ENCODE measurements around the gene ALOX5AP.

Gene ALOX5AP

GRCh38 chr13:30770929-30771328, 35.6 kb downstream of the ALOX5AP start:
- DNase-seq: no peak

GRCh38 chr13:30773561-30773960, 38.2 kb downstream of the ALOX5AP start:
- DNase-seq: no peak

- DNase-seq: no peak
These were observed 38.9 kb downstream of the ALOX5AP start for GRCh38 chr13:30774214-30774730.

DNA sequence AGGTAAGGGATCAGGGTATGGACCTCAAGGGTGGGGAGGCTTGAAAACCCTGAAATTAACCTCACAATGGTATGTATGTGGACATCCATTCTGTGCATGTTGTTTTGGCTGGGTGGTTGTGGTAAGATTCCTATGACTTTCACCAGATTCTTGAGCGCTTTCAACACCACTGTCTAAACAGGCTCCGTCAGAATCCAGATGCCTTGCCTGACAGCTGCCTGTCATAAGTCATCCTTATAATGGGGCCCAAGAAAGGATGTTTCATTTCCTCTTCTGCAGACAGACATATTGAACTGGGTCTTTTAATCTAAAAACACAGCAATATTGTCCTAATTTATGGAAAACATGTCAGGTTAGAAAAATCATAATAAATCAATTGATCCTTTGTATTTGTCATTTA, 41.3 kb downstream of the ALOX5AP start:
- no peak for DNase-seq

DNA sequence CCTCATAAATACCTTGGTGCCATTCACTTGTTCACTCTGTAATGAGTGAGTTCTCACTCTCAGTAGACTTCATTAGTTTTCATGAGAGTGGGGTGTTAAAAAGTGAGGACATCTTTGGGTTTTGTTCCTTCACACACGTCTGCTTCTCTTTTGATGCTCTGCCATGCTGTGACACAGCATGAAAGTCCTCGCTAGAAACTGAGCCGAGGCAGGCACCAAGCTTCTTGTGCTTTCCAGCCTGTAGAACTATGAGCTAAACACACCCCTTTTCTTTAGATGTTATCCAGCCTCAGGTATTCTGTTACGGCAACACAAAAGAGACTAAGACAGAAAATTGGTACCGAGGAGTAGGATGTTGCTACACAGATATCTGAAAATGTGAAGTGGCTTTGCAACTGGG, 43.7 kb downstream of the ALOX5AP start:
- DNase-seq: no peak

DNA sequence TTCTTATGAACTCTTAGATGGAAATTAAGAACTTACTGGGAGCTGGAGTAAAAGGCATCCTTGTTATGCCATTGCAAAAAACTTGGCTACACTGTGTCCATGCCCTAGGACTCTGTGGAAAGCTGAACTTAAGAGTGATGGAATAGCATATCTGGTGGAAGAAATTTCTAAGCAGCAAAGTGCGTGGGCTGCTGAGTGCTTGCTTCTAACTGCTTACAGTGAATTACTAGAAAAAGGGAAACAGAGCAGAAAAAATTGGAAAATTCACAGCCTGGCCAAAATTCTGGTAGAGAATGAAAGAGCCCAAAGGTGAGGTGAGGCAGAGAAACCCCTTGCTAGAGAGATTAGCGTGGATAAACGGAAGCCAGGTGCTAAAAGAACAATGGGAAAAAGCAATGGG, 44.3 kb downstream of the ALOX5AP start:
- DNase-seq: no peak

DNA sequence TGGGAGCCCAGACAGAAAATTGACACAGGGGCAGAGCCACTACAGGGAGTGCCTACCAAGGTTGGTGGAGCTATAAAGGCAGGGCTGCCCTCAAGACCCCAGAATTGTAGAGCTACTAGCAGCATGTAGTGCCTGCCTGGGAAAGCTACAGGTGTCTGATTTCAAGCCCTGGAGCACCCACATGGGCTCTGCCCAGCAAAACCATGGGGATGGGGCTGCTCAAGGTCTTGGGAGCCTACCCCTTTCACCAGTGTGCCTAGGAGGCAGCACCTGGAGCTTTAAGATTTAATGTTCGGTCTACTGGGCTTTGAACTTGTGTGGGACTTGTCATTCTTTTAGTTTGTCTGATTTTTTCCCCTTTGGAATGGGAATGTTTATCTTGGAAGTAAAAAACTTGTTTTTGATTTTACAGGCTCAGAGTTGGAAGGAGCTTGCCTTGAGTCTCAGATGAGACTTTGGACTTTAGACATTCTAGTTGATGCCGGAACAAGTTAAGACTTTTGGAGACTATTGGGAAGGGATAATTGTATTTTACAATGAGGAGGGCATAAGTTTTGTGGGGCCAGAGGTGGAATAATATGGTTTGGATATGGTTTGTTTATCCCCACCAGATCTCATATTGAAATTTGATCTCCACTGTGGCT, 45.1 kb downstream of the ALOX5AP start:
- DNase-seq: no peak

DNA sequence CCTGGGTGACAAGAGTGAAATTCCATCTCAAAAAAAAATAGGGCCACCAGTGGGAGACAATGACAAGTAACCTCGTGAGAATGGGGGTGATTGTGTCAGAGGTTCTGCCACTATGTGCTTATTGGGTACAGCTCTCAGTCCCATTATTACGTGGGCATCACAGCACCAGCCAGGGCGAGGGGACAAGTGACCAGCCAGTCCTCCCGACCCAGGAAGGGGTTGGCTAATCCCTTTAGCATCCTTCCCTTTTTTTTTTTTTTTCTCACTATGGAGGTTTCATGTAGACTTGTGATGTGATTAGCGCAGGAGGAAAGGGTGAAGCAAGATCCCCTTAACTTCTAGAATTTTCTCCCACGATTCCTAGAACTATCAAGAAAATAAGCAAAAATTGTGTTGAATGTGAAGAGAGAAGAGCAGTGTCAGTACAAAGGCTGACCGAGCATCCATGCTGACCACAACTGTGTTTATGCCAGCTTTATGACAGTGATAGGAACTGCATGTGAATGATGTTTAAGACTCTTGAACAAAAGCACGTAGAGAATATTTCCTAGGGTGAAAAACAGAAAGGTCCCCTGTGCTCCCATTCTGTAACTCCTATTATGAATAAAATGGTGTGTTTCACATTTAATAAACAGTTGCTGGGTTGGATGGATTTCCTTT, 50.0 kb downstream of the ALOX5AP start:
- no peak for DNase-seq

DNA sequence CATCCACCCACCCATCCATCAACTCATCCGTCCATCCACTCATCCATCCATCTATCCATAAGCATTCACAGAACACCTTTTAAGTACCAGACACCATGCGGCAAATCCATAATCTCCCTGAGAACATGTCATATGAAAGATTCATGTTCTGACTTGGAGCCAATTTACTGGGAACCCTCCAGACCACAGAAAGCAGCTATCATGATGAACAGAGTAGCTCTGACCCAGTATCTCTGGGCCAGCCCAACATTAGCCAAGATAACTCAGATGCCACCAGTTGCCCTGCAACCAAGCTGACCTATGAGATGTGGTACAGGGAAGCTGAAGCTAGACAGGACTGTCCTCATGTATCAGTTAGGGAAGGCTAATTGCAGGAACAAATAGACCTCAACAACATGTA, 51.3 kb downstream of the ALOX5AP start:
- no peak for DNase-seq

DNA sequence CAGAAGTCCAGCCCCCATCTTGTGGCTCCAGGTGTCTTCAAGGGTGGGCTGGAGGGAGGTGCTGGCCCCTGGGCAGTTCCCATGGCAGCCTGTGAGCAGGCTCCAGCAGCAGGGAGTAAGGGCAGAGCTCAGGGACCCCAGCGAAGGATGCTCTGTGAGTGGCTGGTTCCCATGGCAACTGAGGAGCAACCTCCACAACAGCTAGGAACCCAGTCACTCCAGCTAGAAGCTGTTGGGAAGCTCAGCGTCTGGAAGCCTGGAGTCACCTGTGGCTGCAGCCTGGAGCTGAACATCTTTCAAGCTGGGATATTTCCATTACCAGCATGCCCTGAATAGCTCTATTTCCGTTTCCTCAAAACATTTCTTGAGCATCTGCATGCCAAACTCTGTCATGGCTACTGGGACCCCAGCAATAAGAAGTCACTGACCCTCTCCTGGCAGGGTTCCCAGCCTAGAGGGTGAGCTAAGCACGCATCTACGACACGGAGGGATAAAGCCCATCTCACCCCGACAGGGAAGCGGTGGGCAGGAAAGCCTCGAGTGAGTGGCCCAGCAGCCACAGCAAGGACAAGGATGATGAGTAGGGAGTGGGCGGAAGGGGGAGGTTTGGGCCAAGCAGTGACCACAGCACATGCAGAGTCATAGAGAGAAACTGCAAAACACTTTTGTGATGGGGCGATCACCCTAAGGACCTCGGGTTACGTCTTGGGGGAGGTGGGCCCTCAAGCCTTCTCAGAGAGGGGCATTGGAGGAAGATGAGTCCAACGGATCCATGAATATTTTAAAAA, 52.6 kb downstream of the ALOX5AP start:
- DNase-seq: no peak

GRCh38 chr13:30789166-30789862, 54.0 kb downstream of the ALOX5AP start:
- DNase-seq: no peak

DNA sequence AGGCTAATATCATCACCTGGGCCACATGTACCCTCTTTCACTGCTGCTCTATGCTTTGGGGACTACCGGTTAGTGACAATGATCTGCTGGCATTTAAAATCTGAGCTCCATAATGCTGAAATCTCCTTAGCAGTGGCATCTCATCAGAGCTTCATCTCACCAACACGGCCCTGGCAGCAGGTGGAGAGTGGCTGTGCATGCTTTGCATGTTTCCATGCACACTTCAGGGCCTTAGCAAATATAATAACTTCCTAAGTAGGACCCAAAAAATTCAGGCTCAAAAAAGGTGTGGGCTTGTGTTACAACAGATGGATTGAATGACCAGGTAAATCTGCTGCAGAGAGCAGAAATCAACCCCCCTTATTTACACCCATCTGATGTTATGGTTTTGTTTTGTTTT, 55.2 kb downstream of the ALOX5AP start:
- no peak for DNase-seq

GRCh38 chr13:30791354-30792001, 56.1 kb downstream of the ALOX5AP start:
- no peak for DNase-seq

DNA sequence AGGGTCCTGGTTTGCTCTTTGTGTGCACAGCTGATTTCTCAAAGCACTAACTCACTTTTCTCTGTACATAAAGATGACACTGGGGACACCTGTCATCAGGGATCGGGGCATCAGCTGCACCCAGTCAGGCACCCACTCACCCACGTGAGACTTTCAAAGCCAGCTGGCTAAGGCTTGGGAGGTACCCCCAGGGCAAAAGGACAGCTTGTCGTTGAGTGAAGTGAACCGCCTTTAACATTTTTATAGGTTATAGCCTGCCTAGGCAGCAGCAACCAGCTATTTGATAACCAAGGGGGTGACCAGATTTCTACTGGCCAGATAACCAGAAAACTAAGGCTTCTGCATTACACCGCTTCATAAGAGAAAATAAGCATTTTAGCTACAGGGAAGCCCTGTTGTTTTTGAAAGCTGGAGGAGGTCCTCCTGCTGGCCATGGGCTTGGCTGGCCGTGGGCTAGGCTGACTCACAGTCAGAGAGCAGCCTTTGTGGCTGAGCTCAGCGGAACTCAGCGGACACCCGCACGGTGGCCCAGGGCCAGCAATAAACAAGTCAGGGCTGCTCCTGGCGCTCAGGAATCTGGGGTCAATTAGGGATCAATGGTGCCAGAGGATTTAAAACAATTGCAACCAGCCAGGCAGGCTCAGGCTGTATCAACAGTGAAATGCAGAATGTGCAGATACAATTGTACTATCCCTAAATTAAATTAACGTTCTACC, 57.1 kb downstream of the ALOX5AP start:
- no peak for DNase-seq

- no peak for DNase-seq
These were observed 60.8 kb downstream of the ALOX5AP start for GRCh38 chr13:30796132-30796572.

GRCh38 chr13:30796631-30797601, 61.6 kb downstream of the ALOX5AP start:
- DNase-seq: no peak

GRCh38 chr13:30797847-30798535, 62.6 kb downstream of the ALOX5AP start:
- DNase-seq: no peak

DNA sequence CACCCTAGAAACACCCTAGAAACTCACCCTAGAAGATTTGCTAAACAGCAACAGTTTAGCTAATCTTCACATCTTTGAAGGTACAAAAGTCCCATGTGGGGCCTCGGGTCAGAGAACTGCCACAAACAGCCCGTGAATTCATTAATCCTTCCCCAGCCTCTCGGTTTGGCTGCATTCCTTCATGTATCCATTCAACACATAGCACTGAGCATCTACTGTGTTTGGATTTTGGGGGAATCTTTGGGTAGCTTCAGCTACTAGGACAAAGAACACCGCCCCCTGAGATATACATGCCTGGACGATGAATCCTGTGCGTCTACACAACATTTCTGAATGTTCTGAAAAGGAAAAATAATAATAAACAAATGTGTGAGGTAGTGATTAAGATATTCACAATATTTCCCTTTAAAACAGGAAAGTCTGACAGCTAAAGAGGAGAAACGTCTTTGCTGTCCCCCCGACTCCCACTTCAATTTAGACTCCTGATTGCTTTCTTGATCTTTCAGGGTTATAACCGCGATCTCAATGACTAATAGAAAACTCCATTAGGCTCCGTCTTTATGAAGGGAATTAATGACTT, 63.5 kb downstream of the ALOX5AP start:
- DNase-seq: no peak

- DNase-seq: no peak
These were observed 64.0 kb downstream of the ALOX5AP start for GRCh38 chr13:30799356-30799824.

- DNase-seq: no peak
These were observed 64.8 kb downstream of the ALOX5AP start for GRCh38 chr13:30800107-30800506.

All from NCI-H510A treated with DMSO at 0.1 percent for 48 hours (cell line).